Adrenal gland (tissue), 5 donors: ENCODE measurements around the gene PDE10A.

Source experiments
- POLR2A ChIP-seq, 2 donors: fragments of 450-650 bp; IDR thresholded peaks; one replicate each; pipeline ENCODE4 v1.6.1; 2017; ENCODE audit warnings: antibody characterized with exemption in 2 of 2, mild to moderate bottlenecking in 2 of 2, moderate library complexity in 1 of 2
- TF ChIP-seq, protein P1 (sequence below), 6 experiments: fragments of 450-650 bp in 4 of 6; fragments of 200-600 bp in 2 of 6; sonication (generic) in 1 of 6; IDR thresholded peaks; 1 replicate in 5 of 6; 2 replicates in 1 of 6; pipeline versions ENCODE4 v1.5.1 to v1.8.0; 2016 to 2021; ENCODE audit warnings: antibody characterized with exemption in 6 of 6, mild to moderate bottlenecking in 2 of 6, moderate library complexity in 1 of 6
- donor health status: DM: no; HTN: no; CAD: no.

DNA sequence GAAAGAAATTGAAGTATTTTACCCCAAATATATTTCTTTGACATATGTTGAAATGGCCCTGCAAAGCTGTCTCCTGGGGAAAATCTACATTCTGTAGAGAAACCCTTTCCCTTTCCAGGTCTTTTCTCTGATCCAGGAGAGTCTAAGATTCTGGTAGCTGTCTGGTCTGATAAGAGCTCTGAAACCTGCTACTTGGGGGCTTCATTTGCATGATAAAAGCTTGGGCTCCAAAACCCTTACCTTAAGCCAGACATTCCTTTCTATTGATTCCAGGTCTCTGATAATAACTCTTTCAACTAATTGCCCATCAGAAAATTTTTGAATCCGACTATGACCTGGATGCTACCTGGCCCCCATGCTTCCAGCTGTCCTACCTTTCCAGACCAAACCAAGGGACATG, 184.5 kb downstream of the PDE10A start:
- TF ChIP-seq, protein P1, sequence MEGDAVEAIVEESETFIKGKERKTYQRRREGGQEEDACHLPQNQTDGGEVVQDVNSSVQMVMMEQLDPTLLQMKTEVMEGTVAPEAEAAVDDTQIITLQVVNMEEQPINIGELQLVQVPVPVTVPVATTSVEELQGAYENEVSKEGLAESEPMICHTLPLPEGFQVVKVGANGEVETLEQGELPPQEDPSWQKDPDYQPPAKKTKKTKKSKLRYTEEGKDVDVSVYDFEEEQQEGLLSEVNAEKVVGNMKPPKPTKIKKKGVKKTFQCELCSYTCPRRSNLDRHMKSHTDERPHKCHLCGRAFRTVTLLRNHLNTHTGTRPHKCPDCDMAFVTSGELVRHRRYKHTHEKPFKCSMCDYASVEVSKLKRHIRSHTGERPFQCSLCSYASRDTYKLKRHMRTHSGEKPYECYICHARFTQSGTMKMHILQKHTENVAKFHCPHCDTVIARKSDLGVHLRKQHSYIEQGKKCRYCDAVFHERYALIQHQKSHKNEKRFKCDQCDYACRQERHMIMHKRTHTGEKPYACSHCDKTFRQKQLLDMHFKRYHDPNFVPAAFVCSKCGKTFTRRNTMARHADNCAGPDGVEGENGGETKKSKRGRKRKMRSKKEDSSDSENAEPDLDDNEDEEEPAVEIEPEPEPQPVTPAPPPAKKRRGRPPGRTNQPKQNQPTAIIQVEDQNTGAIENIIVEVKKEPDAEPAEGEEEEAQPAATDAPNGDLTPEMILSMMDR (IDR thresholded peaks at IDR 0.05) = no peak
- TF ChIP-seq POLR2A (IDR thresholded peaks at IDR 0.05) = no peak
